Loucy (cell line): ENCODE data around the gene CHST10.

ENCODE experiments used
- H2AFZ ChIP-seq: fragments of 200-600 bp; sonication (generic); 2 replicates; pipeline ENCODE4 v1.6.0; 2016; ENCODE audit warnings: antibody characterized with exemption, mild to moderate bottlenecking, low read length, moderate library complexity
- H3F3A ChIP-seq: fragments of 200-600 bp; 2 replicates; pipeline ENCODE4 v1.6.0; 2016; ENCODE audit warnings: antibody characterized with exemption, low read depth, mild to moderate bottlenecking
- H3K27me3 ChIP-seq: fragments of 200-600 bp; sonication (generic); 2 replicates; pipeline ENCODE4 v1.6.1; 2014; ENCODE audit warnings: low read length, mild to moderate bottlenecking; ENCODE audit not compliant: insufficient read depth, poor library complexity, severe bottlenecking
- H3K36me3 ChIP-seq: fragments of 200-600 bp; sonication (generic); 2 replicates; pipeline ENCODE4 v1.6.1; 2016; ENCODE audit warnings: low read length; ENCODE audit not compliant: insufficient read depth
- H3K4me1 ChIP-seq: fragments of 200-600 bp; sonication (generic); 2 replicates; pipeline ENCODE4 v1.5.1; 2014; ENCODE audit warnings: low read length, mild to moderate bottlenecking; ENCODE audit not compliant: insufficient read depth, poor library complexity, severe bottlenecking
- H3K4me2 ChIP-seq: fragments of 200-600 bp; sonication (generic); 2 replicates; pipeline ENCODE4 v1.6.0; 2014; ENCODE audit warnings: antibody characterized with exemption, low read length, low read depth, mild to moderate bottlenecking; ENCODE audit not compliant: poor library complexity, severe bottlenecking
- H3K4me3 ChIP-seq: fragments of 200-600 bp; sonication (generic); 2 replicates; pipeline ENCODE4 v1.5.1; 2014; ENCODE audit warnings: low read length, mild to moderate bottlenecking, mixed read lengths; ENCODE audit not compliant: poor library complexity, severe bottlenecking
- H3K79me2 ChIP-seq: fragments of 200-600 bp; sonication (generic); 2 replicates; pipeline ENCODE4 v1.6.1; 2014; ENCODE audit warnings: low read length; ENCODE audit not compliant: insufficient read depth
- H3K9ac ChIP-seq: fragments of 200-600 bp; sonication (generic); 2 replicates; pipeline ENCODE4 v1.6.0; 2014; ENCODE audit warnings: mild to moderate bottlenecking, low read depth, low read length, moderate library complexity; ENCODE audit not compliant: poor library complexity, severe bottlenecking
- H3K9me2 ChIP-seq: fragments of 200-600 bp; sonication (generic); replicated peaks from 2 replicates; pipeline ENCODE4 v1.6.1; 2016; ENCODE audit warnings: low read depth, low read length, mixed read lengths
- H3K9me3 ChIP-seq: fragments of 200-600 bp; sonication (generic); 2 replicates; pipeline ENCODE4 v1.6.1; 2014; ENCODE audit warnings: mild to moderate bottlenecking, antibody characterized with exemption, low read length, low read depth; ENCODE audit not compliant: insufficient read depth
- H4K20me1 ChIP-seq: fragments of 200-600 bp; sonication (generic); 2 replicates; pipeline ENCODE4 v1.6.0; 2014; ENCODE audit warnings: antibody characterized with exemption, low read length, mild to moderate bottlenecking; ENCODE audit not compliant: insufficient read depth, poor library complexity, severe bottlenecking
- EZH2phosphoT487 ChIP-seq: fragments of 200-600 bp; IDR thresholded peaks from 2 replicates; pipeline ENCODE4 v1.6.1; 2018; ENCODE audit warnings: antibody characterized with exemption, mild to moderate bottlenecking, moderate library complexity, borderline replicate concordance
- TF ChIP-seq, protein P1 (sequence below): fragments of 200-600 bp; sonication (generic); conservative IDR thresholded peaks from 2 replicates; pipeline ENCODE4 v1.5.1; 2014; ENCODE audit warnings: mild to moderate bottlenecking, antibody characterized with exemption, low read length

The CHST10 gene

DNA sequence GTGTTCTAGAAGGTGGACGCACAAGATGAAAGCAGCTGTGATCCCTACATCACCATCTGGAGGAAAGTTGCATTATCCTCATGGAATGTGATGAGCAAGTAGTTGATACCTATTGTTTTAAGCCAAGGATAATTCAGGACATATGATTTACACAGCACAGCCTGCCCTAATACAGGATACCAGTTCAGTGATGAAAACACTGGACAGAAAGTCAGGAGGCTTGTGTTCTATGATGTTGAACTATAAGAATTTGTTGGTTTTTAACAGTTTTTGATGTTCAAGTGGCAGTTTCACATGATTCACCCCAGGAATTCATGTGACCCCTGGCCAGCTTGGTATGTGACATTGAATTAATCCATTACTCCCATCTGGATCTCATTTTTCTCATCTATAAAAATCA is 6.2 kb upstream of the CHST10 start:
- no peaks in the 10 kb centered on the region for H3K27me3 ChIP-seq
- H3K9me2 ChIP-seq: no peaks in the 10 kb centered on the region
- H4K20me1 ChIP-seq: no peaks in the 10 kb centered on the region
- no peaks in the 10 kb centered on the region for H3K4me1 ChIP-seq
- H3K9me3 ChIP-seq: no peaks in the 10 kb centered on the region
- H3K79me2 ChIP-seq: no peaks in the 10 kb centered on the region
- H3F3A ChIP-seq: no peaks in the 10 kb centered on the region
- no peak overlapping the region for H3K9ac ChIP-seq
- H3K4me2 ChIP-seq: no peak overlapping the region
- no peak overlapping the region for H3K4me3 ChIP-seq
- TF ChIP-seq EZH2phosphoT487: no peak
- TF ChIP-seq, protein P1, sequence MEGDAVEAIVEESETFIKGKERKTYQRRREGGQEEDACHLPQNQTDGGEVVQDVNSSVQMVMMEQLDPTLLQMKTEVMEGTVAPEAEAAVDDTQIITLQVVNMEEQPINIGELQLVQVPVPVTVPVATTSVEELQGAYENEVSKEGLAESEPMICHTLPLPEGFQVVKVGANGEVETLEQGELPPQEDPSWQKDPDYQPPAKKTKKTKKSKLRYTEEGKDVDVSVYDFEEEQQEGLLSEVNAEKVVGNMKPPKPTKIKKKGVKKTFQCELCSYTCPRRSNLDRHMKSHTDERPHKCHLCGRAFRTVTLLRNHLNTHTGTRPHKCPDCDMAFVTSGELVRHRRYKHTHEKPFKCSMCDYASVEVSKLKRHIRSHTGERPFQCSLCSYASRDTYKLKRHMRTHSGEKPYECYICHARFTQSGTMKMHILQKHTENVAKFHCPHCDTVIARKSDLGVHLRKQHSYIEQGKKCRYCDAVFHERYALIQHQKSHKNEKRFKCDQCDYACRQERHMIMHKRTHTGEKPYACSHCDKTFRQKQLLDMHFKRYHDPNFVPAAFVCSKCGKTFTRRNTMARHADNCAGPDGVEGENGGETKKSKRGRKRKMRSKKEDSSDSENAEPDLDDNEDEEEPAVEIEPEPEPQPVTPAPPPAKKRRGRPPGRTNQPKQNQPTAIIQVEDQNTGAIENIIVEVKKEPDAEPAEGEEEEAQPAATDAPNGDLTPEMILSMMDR: no peak
- no peak overlapping the region for H2AFZ ChIP-seq
- H3K36me3 ChIP-seq: no peaks in the 10 kb centered on the region

DNA sequence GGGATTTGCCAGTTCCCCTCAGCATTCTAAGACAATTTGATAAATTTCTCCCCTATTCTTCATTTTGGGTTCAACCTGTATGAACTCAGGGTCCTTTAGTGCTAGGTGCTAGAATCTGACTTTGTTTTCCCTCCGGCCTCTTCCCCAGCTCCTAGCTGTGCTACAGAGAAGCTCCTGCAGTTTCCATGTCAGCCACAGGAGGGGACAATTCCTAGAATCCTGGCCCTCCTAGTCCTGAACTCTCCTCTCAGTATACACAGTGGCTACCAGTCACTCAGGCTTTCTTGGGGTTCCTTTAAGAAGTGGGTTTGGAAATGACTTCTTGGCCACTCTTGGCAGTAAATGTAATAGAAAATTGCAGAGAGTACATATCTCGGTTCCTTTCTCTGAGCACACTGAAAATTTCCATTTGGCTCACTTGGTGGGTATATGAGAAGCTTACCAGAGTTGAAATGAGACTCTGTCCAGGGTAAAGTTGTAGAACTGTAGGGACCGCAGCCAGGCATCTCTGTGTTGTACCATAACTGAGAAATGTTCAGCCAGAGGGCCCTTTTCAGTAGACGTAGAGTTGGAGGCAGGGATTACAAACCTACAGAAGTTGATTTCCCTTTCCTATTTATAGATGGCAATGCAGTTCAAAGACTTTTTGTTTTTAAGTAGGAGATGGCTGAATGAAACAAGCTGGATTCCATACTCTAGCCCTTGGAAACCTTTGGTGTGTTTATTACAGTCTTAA is 5.0 kb upstream of the CHST10 start:
- Histone ChIP-seq H3K9me2 (no peaks in the 10 kb centered on the region), H3F3A (peaks cover 5% of the 10 kb centered on the region; the same call in 1 of the 2 replicates), H4K20me1 (no peaks in the 10 kb centered on the region), H3K27me3 (no peaks in the 10 kb centered on the region), H3K36me3 (no peaks in the 10 kb centered on the region), H3K79me2 (no peaks in the 10 kb centered on the region), H3K4me3 (no peak overlapping the region), H2AFZ (no peak overlapping the region), H3K4me1 (no peaks in the 10 kb centered on the region), H3K9ac (no peak overlapping the region), H3K4me2 (no peak overlapping the region), H3K9me3 (no peaks in the 10 kb centered on the region)
- no peak for TF ChIP-seq EZH2phosphoT487
- TF ChIP-seq, protein P1: peak; percentile 39; the same call in 1 of the 2 replicates

DNA sequence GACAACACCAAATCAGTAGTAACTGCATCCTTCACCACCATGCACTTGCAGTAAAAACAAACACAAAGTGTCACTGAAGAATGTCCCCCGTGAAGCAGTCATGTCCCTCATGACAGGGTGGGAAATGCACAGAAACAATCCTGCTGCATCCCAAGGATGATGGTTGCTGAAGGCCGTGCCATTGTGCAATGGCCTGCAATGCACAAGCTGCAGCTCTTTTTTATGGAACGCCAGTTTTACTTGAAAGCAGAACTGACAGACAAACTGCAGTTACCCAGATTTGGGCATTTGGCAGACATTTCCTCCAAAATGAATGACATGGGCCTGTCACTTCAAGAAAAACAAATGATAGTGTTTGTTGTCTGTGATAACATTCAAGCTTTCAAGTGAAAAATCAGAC is 2.4 kb upstream of the CHST10 start:
- H3K4me1 ChIP-seq: peaks cover 17% of the 10 kb centered on the region
- H3K9me2 ChIP-seq: no peaks in the 10 kb centered on the region

More for the DNA sequence above, 2.4 kb upstream of the CHST10 start:
- Histone ChIP-seq H3K9me3 (no peaks in the 10 kb centered on the region), H3K4me2 (no peak overlapping the region), H3K27me3 (peaks cover 18% of the 10 kb centered on the region), H3K36me3 (no peaks in the 10 kb centered on the region), H3K79me2 (0 out of 2 replicates have a peak, but pooled peaks cover 4% of the 10 kb centered on the region), H2AFZ (no peak overlapping the region), H3F3A (peaks cover 5% of the 10 kb centered on the region; the same call in 1 of the 2 replicates), H3K4me3 (no peak overlapping the region), H3K9ac (no peak overlapping the region), H4K20me1 (no peaks in the 10 kb centered on the region)
- no peak for TF ChIP-seq EZH2phosphoT487
- TF ChIP-seq, protein P1: no peak
